NCI-H187 (cell line): Measurements from ENCODE around the gene INAFM2.

ENCODE experiments used
- DNase-seq, 2 experiments: peaks; one replicate each; lab custom pipeline; 2025; lab: John Stamatoyannopoulos, UW

The INAFM2 gene

GRCh38 chr15:40365016-40365415, 41.5 kb downstream of the INAFM2 start:
- DNase-seq = no peak

GRCh38 chr15:40365624-40366456, 42.3 kb downstream of the INAFM2 start:
- no peak for DNase-seq

DNA sequence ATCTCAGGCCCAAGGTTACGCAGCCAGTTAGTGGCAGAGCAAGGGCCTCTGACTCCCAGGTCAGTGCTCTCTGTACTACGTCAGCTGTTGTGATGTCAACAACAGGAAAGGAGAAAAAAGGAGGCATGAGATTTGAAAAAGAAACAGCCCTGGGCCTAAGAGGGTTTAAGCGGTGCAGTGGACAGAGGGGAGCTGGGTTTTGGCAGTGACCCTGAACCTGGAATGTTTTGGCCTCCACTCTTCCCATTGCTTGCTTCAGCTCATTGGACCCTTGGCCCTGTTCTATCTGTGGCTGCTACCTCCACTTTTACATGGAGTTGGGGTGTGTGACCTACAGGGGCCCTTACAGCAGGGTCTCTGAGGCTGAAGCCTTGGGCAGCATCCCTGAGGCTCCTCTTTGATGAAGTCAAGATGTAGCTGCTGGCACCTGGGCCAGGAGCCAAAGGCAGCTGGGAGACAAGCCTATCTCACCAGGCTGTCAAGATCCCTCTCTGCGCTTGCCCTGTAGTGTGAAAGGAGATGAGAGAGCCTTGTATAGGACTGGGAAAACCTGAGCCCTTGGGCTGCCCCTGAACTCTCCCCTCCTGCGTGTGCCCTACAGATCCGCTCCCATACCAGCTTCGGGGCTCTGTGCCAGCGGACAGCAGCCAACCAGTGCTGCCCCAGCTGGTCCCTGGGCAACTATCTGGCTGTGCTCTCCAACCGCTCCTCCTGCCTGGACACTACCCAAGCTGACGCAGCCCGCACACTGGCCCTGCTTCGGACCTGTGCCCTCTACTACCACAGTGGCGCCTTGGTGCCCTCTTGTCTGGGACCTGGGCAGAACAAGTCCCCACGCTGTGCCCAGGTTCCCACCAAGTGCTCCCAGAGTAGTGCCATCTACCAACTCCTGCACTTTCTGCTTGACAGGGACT, 43.2 kb downstream of the INAFM2 start:
- no peak for DNase-seq

GRCh38 chr15:40367371-40367685, 43.8 kb downstream of the INAFM2 start:
- DNase-seq = no peak

- DNase-seq = peak; percentile 32 to 83
Measured at GRCh38 chr15:40367686-40368611, 44.5 kb downstream of the INAFM2 start.

DNA sequence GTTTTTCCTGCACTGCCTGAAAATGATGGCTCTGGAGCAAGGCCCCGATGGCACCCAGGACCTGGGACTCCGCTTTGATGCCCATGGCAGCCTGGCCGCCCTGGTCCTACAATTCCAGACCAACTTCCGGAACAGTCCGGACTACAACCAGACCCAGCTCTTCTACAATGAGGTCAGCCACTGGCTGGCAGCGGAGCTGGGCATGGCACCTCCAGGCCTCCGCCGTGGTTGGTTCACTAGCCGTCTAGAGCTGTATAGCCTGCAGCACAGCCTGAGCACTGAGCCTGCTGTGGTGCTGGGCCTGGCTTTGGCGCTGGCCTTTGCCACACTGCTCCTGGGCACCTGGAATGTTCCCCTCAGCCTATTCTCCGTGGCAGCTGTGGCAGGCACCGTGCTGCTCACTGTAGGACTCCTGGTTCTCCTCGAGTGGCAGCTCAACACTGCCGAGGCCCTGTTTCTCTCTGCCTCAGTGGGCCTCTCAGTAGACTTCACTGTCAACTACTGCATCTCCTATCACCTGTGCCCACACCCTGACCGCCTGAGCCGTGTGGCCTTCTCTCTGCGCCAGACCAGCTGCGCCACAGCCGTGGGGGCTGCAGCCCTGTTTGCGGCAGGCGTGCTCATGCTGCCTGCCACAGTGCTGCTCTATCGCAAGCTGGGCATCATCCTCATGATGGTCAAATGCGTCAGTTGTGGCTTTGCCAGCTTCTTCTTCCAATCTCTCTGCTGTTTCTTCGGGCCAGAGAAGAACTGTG, 45.4 kb downstream of the INAFM2 start:
- no peak for DNase-seq

DNA sequence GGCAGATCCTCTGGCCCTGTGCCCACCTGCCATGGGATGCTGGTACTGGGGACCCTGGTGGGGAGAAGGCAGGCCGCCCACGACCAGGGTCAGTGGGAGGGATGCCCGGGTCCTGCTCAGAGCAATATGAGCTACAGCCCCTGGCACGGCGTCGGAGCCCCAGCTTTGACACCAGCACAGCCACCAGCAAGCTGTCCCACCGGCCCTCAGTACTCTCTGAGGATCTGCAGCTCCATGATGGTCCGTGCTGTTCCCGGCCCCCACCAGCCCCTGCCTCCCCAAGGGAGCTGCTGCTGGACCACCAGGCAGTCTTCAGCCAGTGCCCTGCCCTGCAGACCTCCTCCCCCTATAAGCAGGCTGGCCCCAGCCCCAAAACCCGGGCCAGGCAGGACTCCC, 46.0 kb downstream of the INAFM2 start:
- DNase-seq = no peak

DNA sequence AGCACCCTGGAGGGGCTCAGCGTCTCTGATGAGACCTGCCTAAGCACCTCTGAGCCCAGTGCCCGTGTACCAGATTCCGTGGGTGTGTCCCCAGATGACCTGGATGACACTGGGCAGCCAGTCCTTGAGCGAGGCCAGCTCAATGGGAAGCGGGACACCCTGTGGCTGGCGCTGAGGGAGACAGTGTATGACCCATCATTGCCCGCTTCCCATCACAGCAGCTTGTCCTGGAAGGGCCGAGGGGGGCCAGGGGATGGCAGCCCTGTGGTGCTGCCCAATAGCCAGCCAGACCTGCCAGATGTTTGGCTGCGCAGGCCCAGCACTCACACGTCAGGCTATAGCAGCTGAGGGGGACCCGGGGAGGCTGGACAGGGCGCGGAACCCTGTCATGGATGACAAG, 46.5 kb downstream of the INAFM2 start:
- no peak for DNase-seq

DNA sequence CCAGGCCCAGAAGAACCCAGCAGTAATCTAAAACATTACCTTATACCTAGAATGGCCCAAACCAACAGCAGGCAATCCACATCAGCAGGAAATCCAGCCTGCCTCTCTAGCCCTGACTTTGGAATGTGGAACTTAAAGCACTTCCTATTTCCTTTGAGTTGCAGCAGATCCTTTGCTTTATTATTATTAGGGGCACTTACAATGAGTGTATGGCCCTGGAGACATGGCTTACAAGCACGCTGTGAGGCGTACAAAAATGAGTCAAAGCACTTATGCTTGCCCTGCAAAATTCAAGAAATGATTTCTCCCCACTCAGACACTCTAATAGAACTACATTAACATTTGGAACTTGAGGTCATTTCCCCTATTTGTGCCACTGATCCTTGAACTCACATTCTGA, 49.5 kb downstream of the INAFM2 start:
- no peak for DNase-seq
